ENCODE measurements around the gene ARID3A. TPM values are rescaled to one million over a fixed set of nuclear protein-coding genes. Genes with fewer than 3 reads are reported as not detected.

Gene ARID3A
- total RNA-seq, 1 experiment from 2014 or later = 116 TPM

DNA sequence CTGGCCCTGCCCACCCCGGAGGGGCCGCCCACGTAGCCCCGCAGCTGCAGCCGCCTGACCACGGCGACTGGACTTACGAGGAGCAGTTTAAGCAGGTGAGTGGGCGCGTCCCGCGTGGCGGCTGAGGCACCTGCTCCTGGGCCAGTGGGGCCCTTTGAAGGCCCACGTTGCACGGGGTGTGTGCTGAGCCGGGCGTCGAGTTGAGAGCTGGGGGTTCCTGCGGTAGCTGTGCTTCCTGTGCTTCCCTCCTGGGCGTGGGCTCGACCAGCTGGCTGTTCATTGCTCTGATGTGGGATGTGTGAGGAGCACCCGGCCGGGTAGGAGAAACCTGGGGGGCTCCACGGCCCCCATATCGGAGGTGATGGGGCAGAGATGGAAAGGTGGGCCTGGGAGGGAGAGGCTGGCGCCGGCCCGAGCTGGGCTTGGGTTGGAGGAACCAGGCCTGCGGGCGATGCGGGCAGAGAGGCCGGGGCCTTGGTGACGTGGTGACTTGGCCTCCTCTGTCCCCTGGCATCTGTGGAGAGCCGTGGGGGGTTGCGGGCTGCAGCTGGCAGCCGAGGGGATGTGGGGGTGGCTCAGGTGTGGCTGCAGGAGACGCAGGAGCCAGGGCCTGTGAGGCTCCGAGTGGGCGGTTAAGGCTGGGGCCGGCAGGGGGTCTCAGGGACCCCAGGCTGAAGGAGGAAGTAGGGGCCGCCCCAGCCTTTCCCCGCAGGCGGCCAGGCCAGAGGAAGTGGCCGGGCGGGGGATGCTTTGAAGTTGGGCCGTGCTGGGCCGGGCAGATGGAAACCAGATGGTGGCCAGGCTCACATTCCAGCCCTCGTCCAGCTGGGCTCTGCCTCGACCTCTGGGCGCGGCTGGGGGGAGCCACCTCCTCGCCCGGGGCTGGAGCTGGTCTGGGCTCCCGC, 7.1 kb downstream of the ARID3A start (continued):
- TF ChIP-seq GTF2I (CRISPR knock-in tag; conservative IDR thresholded peaks at IDR 0.05) (no peak), ZNF121 (CRISPR knock-in tag; IDR thresholded peaks at IDR 0.05) (peak; percentile 28; the same call in 1 of the 2 replicates), FOXP4 (CRISPR knock-in tag; IDR thresholded peaks at IDR 0.05) (0 out of 2 replicates have a peak, but pooled peaks have one; percentile 16), MXD4 (CRISPR knock-in tag; IDR thresholded peaks at IDR 0.05; ENCODE audit: borderline replicate concordance) (no peak), ZNF512 (CRISPR knock-in tag; IDR thresholded peaks at IDR 0.05; ENCODE audit: borderline replicate concordance) (no peak)

DNA sequence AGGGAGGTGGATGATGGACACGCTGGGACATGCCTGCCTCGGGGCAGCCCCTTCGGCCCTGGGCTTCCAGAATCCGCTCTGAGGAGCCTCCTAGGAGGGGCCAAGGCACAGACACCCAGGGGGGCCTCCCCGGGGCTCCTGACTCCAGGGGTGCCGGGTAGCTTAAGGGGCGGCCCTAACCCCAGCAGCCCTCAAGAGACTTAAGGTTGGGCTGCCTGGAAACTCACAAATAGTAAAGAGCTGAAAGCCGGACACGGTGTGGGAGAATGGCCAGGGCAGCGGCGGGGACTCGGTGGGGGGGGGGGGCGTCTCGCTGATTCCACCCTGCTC, 7.7 kb downstream of the ARID3A start:
- DNase-seq (ENCODE audit: low spot score) (no peak), ATAC-seq (no peak)
- Mint-ChIP-seq H3K9me3 (no peaks in the 10 kb centered on the region), H3K36me3 (peaks cover 18% of the 10 kb centered on the region), H3K27ac (no peak overlapping the region), H3K4me3 (no peak overlapping the region), H3K4me1 (peaks cover 14% of the 10 kb centered on the region), H3K27me3 (ENCODE audit: low read depth) (no peaks in the 10 kb centered on the region)
- TF ChIP-seq RELA (CRISPR knock-in tag; IDR thresholded peaks at IDR 0.05; ENCODE audit: borderline replicate concordance) (no peak), ZNF423 (CRISPR knock-in tag; IDR thresholded peaks at IDR 0.05) (peak; percentile 84), CBFB (CRISPR knock-in tag; IDR thresholded peaks at IDR 0.05; ENCODE audit: low read depth) (no peak), ZNF263 (CRISPR knock-in tag; IDR thresholded peaks at IDR 0.05; ENCODE audit: low read depth) (no peak)
- POLR2A ChIA-PET = interaction anchor here (1.0 kb wide), 1 partner anchor 62 kb away, joined by 3 read pairs; no protein-coding TSS in a partner anchor
- CTCF ChIA-PET = interaction anchor here (0.9 to 3.4 kb wide), 3 partner anchors 26 to 52 kb away, joined by 6 to 13 read pairs (median 6); no protein-coding TSS in a partner anchor

- peaks cover 11% of the 10 kb centered on the region for H3K4me1 Mint-ChIP-seq
Observed at GRCh38 chr19:934197-934840, 8.5 kb downstream of the ARID3A start.

More at GRCh38 chr19:934197-934840, 8.5 kb downstream of the ARID3A start:
- TF ChIP-seq ZNF281 (CRISPR knock-in tag; IDR thresholded peaks at IDR 0.05) = no peak
- no peak for TF ChIP-seq CBFB (CRISPR knock-in tag; IDR thresholded peaks at IDR 0.05; ENCODE audit: low read depth)
- no peak for TF ChIP-seq IRF1 (CRISPR knock-in tag; IDR thresholded peaks at IDR 0.05)
- TF ChIP-seq GTF2I (CRISPR knock-in tag; conservative IDR thresholded peaks at IDR 0.05) = no peak
- no peak for TF ChIP-seq ZSCAN18 (CRISPR knock-in tag; IDR thresholded peaks at IDR 0.05)
- no peak for TF ChIP-seq ZNF416 (CRISPR knock-in tag; IDR thresholded peaks at IDR 0.05)
- no peak for TF ChIP-seq TCF7 (CRISPR knock-in tag; IDR thresholded peaks at IDR 0.05; ENCODE audit: low read depth)
- POLR2A ChIA-PET = no interaction called here
- ATAC-seq (no peak), DNase-seq (ENCODE audit: low spot score) (no peak)
- no peak overlapping the region; the same call in 1 of the 2 replicates for H3K27ac Mint-ChIP-seq
- no peaks in the 10 kb centered on the region for H3K27me3 Mint-ChIP-seq (ENCODE audit: low read depth)
- peaks cover 20% of the 10 kb centered on the region for H3K36me3 Mint-ChIP-seq
- H3K4me3 Mint-ChIP-seq = no peak overlapping the region
- CTCF ChIA-PET = interaction anchor here (3.4 kb wide), 1 partner anchor 26 kb away, joined by 13 read pairs; no protein-coding TSS in a partner anchor
- H3K9me3 Mint-ChIP-seq = no peaks in the 10 kb centered on the region

Data from WTC11 (cell line).